Daoy (cell line): ENCODE data around the gene XRCC1. TPM values are rescaled to one million over a fixed set of nuclear protein-coding genes. Genes with fewer than 3 reads are reported as not detected.

Experiments
- total RNA-seq: library from RNA; depleted of rRNA; stranded (reverse); fragments of >200 nt; shearing (Covaris generic); gene quantifications from 2 replicates; pipeline ENCODE4 v1.2.3, GENCODE V29; 2014; rRNA removed

The XRCC1 gene
- total RNA-seq, 1 experiment from 2014 or later, result 40.1 TPM

Other genes starting within 250 kb of the XRCC1 start
- gene CD177, start 221.8 kb downstream of the XRCC1 start, total RNA-seq, result not detected in 2 replicates
- gene TEX101, start 160.6 kb downstream of the XRCC1 start, total RNA-seq, result not detected in 2 replicates
- gene LYPD3, start 109.9 kb downstream of the XRCC1 start, total RNA-seq, result 0.74 TPM in 1 of 2 replicates, not detected in the other
- 7.8 and 17.6 TPM in 2 replicates for gene PHLDB3, start 70.8 kb downstream of the XRCC1 start, total RNA-seq
- 17.9 and 29.7 TPM in 2 replicates for gene ETHE1, start 48.3 kb downstream of the XRCC1 start, total RNA-seq
- gene ZNF575, start 42.3 kb downstream of the XRCC1 start, total RNA-seq, result not detected in 2 replicates
- 0.11 and 0.12 TPM in 2 replicates for gene PINLYP, start 274 bp upstream of the XRCC1 start, total RNA-seq
- 15.8 and 20.4 TPM in 2 replicates for gene IRGQ, start 20.6 kb upstream of the XRCC1 start, total RNA-seq
- 13.8 and 16.0 TPM in 2 replicates for gene ZNF576, start 21.1 kb upstream of the XRCC1 start, total RNA-seq
- gene SRRM5, start 36.6 kb upstream of the XRCC1 start, total RNA-seq, result not detected in 2 replicates
- 40.5 and 41.9 TPM in 2 replicates for gene ZNF428, start 44.1 kb upstream of the XRCC1 start, total RNA-seq
- 4.8 and 9.9 TPM in 2 replicates for gene CADM4, start 64.3 kb upstream of the XRCC1 start, total RNA-seq
- gene PLAUR, start 94.6 kb upstream of the XRCC1 start, total RNA-seq, result 159 and 206 TPM in 2 replicates
- not detected in 2 replicates for gene IRGC, start 140.5 kb upstream of the XRCC1 start, total RNA-seq
- 14.1 and 20.3 TPM in 2 replicates for gene SMG9, start 179.4 kb upstream of the XRCC1 start, total RNA-seq
- gene KCNN4, start 205.4 kb upstream of the XRCC1 start, total RNA-seq, result 6.0 and 9.8 TPM in 2 replicates
- 0.89 and 2.9 TPM in 2 replicates for gene LYPD5, start 226.9 kb upstream of the XRCC1 start, total RNA-seq